H1 (cell line): Measurements from ENCODE around the gene BAIAP2. TPM values are rescaled to one million over a fixed set of nuclear protein-coding genes. Genes with fewer than 3 reads are reported as not detected.

ENCODE experiments used
- BACH1 ChIP-seq: IDR thresholded peaks from 2 replicates; pipeline ENCODE4 v1.6.1; 2012; ENCODE audit warnings: low read length, improper control_type of control experiment
- CHD1 ChIP-seq: IDR thresholded peaks from 2 replicates; pipeline ENCODE4 v1.6.1; 2012; ENCODE audit warnings: low read depth, low read length, improper control_type of control experiment
- FOSL1 ChIP-seq: IDR thresholded peaks from 2 replicates; pipeline ENCODE4 v1.6.1; 2011; ENCODE audit warnings: mild to moderate bottlenecking, low read depth, low read length, moderate library complexity; ENCODE audit not compliant: insufficient read depth
- TAF1 ChIP-seq: IDR thresholded peaks from 2 replicates; pipeline ENCODE4 v1.6.1; 2011; ENCODE audit warnings: mild to moderate bottlenecking, low read depth, low read length
- TCF12 ChIP-seq: IDR thresholded peaks from 2 replicates; pipeline ENCODE4 v1.6.1; 2011; ENCODE audit warnings: low read depth, mild to moderate bottlenecking, low read length
- polyA plus RNA-seq, 7 experiments: library from polyadenylated mRNA; depleted of rRNA in 3 of 7; stranded (reverse) in 5 of 7; unstranded in 2 of 7; fragments of >200 nt in 5 of 7; fragments of 200-250 nt in 2 of 7; gene quantifications; 1 replicate in 5 of 7; 2 replicates in 1 of 7; 4 replicates in 1 of 7; pipeline versions ENCODE4 v1.2.1 to v1.2.3, GENCODE V29; 2011 to 2013; ENCODE audit warnings: missing spikeins in 2 of 7, mixed read lengths in 2 of 7
- total RNA-seq: library from RNA; stranded (reverse); fragmentation: NEBNext Ultra II Directional; extraction: Animal tissue kit (Norgen Biotek cat#: 25700); gene quantifications from 2 replicates; pipeline ENCODE4 v1.2.1, GENCODE V29; 2021
- TF ChIP-seq, protein P1 (sequence below), 3 experiments: IDR thresholded peaks; 1 replicate in 2 of 3; 2 replicates in 1 of 3; pipeline versions ENCODE4 v1.5.1 to v1.6.1; 2011; ENCODE audit warnings: low read length in 3 of 3, mild to moderate bottlenecking in 3 of 3, inconsistent platforms in 2 of 3, low read depth in 1 of 3, moderate library complexity in 1 of 3; ENCODE audit not compliant: insufficient read depth in 1 of 3; ENCODE audit errors: control extremely low read depth in 1 of 3

BAIAP2 gene
- total and polyA plus RNA-seq, 2 of the 8 experiments (the other 6 are each of a cell fraction or from before 2014, with no cell fraction given): 10.0 to 22.8 TPM

DNA sequence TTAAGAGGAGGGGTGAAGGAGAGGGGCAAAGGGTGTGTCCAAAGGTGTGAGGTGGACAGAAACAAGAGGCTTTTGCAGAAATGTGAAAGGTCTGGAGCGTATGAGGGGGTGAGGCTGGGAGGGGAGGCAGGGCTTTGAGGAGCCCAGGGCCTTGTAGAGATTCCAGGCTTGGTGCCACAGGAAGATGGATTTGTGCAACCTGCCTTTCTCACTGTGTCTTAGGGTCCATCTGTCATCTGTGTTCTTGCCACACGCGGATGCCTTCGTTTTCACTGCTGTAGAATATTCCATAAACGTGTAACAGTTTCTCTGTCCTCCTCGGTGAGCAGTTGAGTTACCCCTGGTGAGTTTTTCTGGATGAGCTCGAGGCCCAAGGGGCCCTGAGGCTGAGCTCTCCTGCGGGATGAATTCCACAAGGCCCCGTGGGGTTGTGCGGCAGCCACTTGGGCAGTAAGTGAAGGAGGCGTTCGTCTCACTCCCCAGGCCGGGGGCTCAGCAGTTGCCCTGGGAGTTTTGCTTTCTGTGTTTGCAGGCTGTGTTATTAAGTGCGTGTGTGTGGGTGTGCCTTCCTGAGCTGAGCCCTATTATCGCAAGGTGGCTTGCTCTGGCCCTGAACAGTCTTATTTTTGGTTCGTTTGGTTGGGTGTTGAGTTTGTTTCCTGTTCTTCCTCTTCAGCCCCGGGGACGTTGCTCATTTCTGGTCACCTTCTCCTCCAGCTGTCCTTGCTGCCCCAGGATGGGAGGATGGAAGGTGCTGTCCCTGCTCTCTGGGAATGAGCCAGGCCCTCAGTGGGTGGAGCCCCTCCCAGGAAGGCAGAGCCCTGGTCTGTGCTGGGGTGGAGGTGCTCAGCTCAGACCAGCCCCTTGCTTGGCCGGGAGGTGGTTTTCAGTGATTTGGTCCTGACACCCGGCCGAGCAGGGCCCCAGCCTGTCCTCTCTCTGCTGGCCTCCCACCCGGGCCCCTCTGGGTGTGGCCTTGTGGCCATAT is 28.4 kb downstream of the BAIAP2 start (continued):
- TF ChIP-seq, protein P1, sequence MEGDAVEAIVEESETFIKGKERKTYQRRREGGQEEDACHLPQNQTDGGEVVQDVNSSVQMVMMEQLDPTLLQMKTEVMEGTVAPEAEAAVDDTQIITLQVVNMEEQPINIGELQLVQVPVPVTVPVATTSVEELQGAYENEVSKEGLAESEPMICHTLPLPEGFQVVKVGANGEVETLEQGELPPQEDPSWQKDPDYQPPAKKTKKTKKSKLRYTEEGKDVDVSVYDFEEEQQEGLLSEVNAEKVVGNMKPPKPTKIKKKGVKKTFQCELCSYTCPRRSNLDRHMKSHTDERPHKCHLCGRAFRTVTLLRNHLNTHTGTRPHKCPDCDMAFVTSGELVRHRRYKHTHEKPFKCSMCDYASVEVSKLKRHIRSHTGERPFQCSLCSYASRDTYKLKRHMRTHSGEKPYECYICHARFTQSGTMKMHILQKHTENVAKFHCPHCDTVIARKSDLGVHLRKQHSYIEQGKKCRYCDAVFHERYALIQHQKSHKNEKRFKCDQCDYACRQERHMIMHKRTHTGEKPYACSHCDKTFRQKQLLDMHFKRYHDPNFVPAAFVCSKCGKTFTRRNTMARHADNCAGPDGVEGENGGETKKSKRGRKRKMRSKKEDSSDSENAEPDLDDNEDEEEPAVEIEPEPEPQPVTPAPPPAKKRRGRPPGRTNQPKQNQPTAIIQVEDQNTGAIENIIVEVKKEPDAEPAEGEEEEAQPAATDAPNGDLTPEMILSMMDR (IDR thresholded peaks at IDR 0.05; ENCODE audit: control extremely low read depth in 1 of 3, insufficient read depth in 1 of 3, low read depth in 1 of 3, low read length in 3 of 3): no peak
- TF ChIP-seq CHD1 (no peak), TAF1 (no peak), BACH1 (no peak), FOSL1 (no peak), TCF12 (no peak)
